ENCODE results near the gene TRMT1. TPM values are rescaled to one million over a fixed set of nuclear protein-coding genes. Genes with fewer than 3 reads are reported as not detected.
A peak's percentile ranks its signal among the peaks of the same experiment; 100 is the strongest.

Gene TRMT1
- total RNA-seq, 4 donors from 2014 or later, result 25.7 to 30.0 (median 28.7) TPM

DNA sequence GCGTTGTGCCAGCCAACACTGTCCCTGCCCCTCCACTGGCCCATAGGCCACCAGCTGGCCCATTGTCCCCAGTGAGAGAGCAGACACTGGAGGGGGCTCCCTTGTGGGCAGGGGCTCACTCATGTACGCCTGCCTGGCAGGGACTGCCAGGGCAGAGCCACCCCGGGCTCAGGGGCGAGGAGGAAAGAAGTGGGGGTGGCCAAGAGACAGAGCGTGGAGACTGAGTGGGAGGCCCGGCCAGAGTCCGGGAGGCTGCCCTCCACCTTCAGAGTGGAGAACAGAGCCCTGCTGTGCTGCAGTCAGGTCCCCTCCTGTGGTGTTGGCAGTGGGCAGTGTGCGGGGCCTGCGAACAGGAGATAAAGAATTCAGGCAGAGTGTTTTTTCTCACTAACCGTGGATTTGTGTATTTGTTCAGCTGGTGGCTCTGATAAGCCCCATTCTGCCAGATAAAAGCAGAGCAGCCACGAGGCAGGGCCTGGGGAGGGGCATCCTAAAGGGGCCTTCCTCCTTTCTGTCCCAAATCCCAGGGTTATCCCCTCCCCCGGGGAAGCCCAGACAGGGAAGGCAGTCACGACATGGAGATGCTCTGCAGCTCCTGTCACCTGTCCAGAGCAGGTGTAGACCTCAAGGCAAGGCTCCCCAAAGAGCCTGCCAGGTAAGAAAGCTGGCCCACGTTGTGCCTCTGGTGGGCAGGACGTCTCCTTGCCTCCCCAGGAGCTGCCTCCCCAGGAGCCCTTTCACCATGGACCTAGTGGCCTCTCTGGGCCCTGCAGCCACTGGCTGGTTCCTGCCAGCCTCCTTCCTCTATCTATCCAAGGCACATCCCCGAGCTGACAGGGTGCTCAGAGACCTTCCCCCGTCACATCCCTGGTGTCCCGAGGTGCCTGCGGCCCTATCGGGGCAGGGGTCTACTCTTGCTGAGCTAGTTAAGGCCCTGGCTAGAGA is 46.9 kb downstream of the TRMT1 start:
- no peak for ATAC-seq
- H3K4me3 ChIP-seq, result no peak overlapping the region
- H3K27ac ChIP-seq, result peak overlapping the region in 3 of 4 donors; percentile 66 to 95 (median 84)
- peaks cover 0 to 99% (median 77%) of the 10 kb centered on the region in 3 donors for H3K4me1 ChIP-seq
- WGBS, 2 donors (ENCODE audit: low coverage in 1 of 2), result 53 to 74% methylated on average over 3 to 5 of the region's 20 CpGs
- peaks cover 0 to 19% of the 10 kb centered on the region in 2 donors for H3K36me3 ChIP-seq
- TF ChIP-seq CTCF (IDR thresholded peaks at IDR 0.05) (no peak), EP300 (IDR thresholded peaks at IDR 0.05) (no peak), POLR2AphosphoS5 (IDR thresholded peaks at IDR 0.05) (no peak), POLR2A (IDR thresholded peaks at IDR 0.05) (no peak)
- H3K27me3 ChIP-seq, result no peaks in the 10 kb centered on the region
- H3K9me3 ChIP-seq, result no peaks in the 10 kb centered on the region

- Histone ChIP-seq H3K27ac (peak overlapping the region in 3 of 4 donors; percentile 21 to 95 (median 84)), H3K27me3 (no peaks in the 10 kb centered on the region), H3K4me1 (peaks cover 0 to 100% (median 82%) of the 10 kb centered on the region in 3 donors), H3K9me3 (no peaks in the 10 kb centered on the region), H3K4me3 (no peak overlapping the region), H3K36me3 (peaks cover 0 to 6% of the 10 kb centered on the region in 2 donors)
- no peak for TF ChIP-seq POLR2A (IDR thresholded peaks at IDR 0.05)
- no peak for TF ChIP-seq EP300 (IDR thresholded peaks at IDR 0.05)
- peak in 1 of 4 experiments; percentile 16 for TF ChIP-seq CTCF (IDR thresholded peaks at IDR 0.05)
- no peak for TF ChIP-seq POLR2AphosphoS5 (IDR thresholded peaks at IDR 0.05)
- 35 to 58% methylated on average over 2 of the region's 6 CpGs for WGBS, 2 donors (ENCODE audit: low coverage in 1 of 2)
- ATAC-seq, result no peak
These were observed 48.3 kb downstream of the TRMT1 start for GRCh38 chr19:13068085-13068846.

GRCh38 chr19:13066933-13067807 is 49.4 kb downstream of the TRMT1 start:
- WGBS, 2 donors (ENCODE audit: low coverage in 1 of 2), result 62% methylated on average over 3 of the region's 17 CpGs; no CpG with 5 or more reads in 1 of the 2 donors
- peaks cover 5 to 100% (median 85%) of the 10 kb centered on the region in 3 donors for H3K4me1 ChIP-seq

More at GRCh38 chr19:13066933-13067807, 49.4 kb downstream of the TRMT1 start:
- H3K27me3 ChIP-seq, result no peaks in the 10 kb centered on the region
- H3K4me3 ChIP-seq, result no peak overlapping the region
- ATAC-seq, result no peak
- peak overlapping the region in 3 of 4 donors; percentile 79 to 95 (median 84) for H3K27ac ChIP-seq
- H3K36me3 ChIP-seq, result no peaks in the 10 kb centered on the region
- TF ChIP-seq CTCF (IDR thresholded peaks at IDR 0.05) (no peak), POLR2AphosphoS5 (IDR thresholded peaks at IDR 0.05) (no peak)
- H3K9me3 ChIP-seq, result no peaks in the 10 kb centered on the region

Data from gastroesophageal sphincter (tissue), 4 donors.